CD14-positive monocyte (primary cell): ENCODE data around the gene THBS2. TPM values are rescaled to one million over a fixed set of nuclear protein-coding genes. Genes with fewer than 3 reads are reported as not detected.
A peak's percentile ranks its signal among the peaks of the same experiment; 100 is the strongest.
"Not testable (repeated sequence)": the region's sequence is repeated elsewhere in the genome, so short reads cannot be mapped to it uniquely, and the experiment has no call there.

Experiments used
- DNase-seq, 3 donors: peaks; one replicate each; pipeline ENCODE4 v3.0.0-alpha.2; 2011 to 2022
- H2AFZ ChIP-seq: 2 replicates; pipeline ENCODE4 v1.6.0; 2012; ENCODE audit warnings: mild to moderate bottlenecking, low read depth, low read length, inconsistent platforms; ENCODE audit not compliant: insufficient read depth, poor library complexity, severe bottlenecking
- H3K27ac ChIP-seq, 2 donors: 1 replicate in 1 of 2; 2 replicates in 1 of 2; pipeline ENCODE4 v1.5.1; 2012 to 2013; ENCODE audit warnings: low read length in 2 of 2, control low read depth in 1 of 2, inconsistent platforms in 1 of 2, low read depth in 1 of 2, mild to moderate bottlenecking in 1 of 2
- H3K27me3 ChIP-seq, 2 donors: one replicate each; pipeline versions ENCODE4 v1.6.0 to v1.6.1; 2011 to 2013; ENCODE audit warnings: low read length in 2 of 2; ENCODE audit not compliant: control insufficient read depth in 2 of 2, insufficient read depth in 2 of 2
- H3K36me3 ChIP-seq, 2 donors: replicated peaks in 1 of 2; 1 replicate in 1 of 2; 2 replicates in 1 of 2; pipeline versions ENCODE4 v1.5.1 to v1.6.1; 2012 to 2013; ENCODE audit warnings: low read length in 2 of 2, control low read depth in 1 of 2, inconsistent platforms in 1 of 2, mild to moderate bottlenecking in 1 of 2; ENCODE audit not compliant: insufficient read depth in 2 of 2, control insufficient read depth in 1 of 2
- H3K4me1 ChIP-seq, 2 donors: 1 replicate in 1 of 2; 2 replicates in 1 of 2; pipeline versions ENCODE4 v1.5.1 to v1.6.1; 2012 to 2013; ENCODE audit warnings: low read length in 2 of 2, control low read depth in 1 of 2, inconsistent platforms in 1 of 2, mild to moderate bottlenecking in 1 of 2, moderate library complexity in 1 of 2; ENCODE audit not compliant: insufficient read depth in 2 of 2, control insufficient read depth in 1 of 2
- H3K4me2 ChIP-seq: replicated peaks from 2 replicates; pipeline ENCODE3; 2012; ENCODE audit warnings: low read length, moderate library complexity, mild to moderate bottlenecking; ENCODE audit not compliant: poor library complexity, severe bottlenecking; ENCODE audit errors: extremely low read depth
- H3K4me3 ChIP-seq, 3 experiments: fragments of 200-600 bp in 1 of 3; sonication (generic) in 1 of 3; replicated peaks in 1 of 3; 1 replicate in 2 of 3; 2 replicates in 1 of 3; pipeline ENCODE4 v1.5.1; 2011 to 2013; ENCODE audit warnings: low read length in 3 of 3, mild to moderate bottlenecking in 3 of 3, control low read depth in 2 of 3, low read depth in 2 of 3, inconsistent platforms in 1 of 3, moderate library complexity in 1 of 3
- H3K79me2 ChIP-seq: 2 replicates; pipeline ENCODE4 v1.6.0; 2012; ENCODE audit warnings: mild to moderate bottlenecking, control low read depth, inconsistent platforms, low read length, moderate library complexity; ENCODE audit not compliant: insufficient read depth
- H3K9ac ChIP-seq: 2 replicates; pipeline ENCODE4 v1.6.0; 2017; ENCODE audit warnings: low read length, mild to moderate bottlenecking; ENCODE audit not compliant: insufficient read depth, poor library complexity, severe bottlenecking
- H3K9me3 ChIP-seq, 2 donors: replicated peaks in 1 of 2; 1 replicate in 1 of 2; 2 replicates in 1 of 2; pipeline versions ENCODE4 v1.5.1 to v1.6.1; 2012 to 2013; ENCODE audit warnings: low read length in 2 of 2, control low read depth in 1 of 2; ENCODE audit not compliant: control insufficient read depth in 1 of 2, insufficient read depth in 1 of 2
- H4K20me1 ChIP-seq: 2 replicates; pipeline ENCODE4 v1.6.0; 2012; ENCODE audit warnings: mild to moderate bottlenecking, low read length, control low read depth, moderate library complexity; ENCODE audit not compliant: insufficient read depth
- H3K27ac Mint-ChIP-seq, 7 donors: one replicate each; pipeline ENCODE4 v1.8.0; 2020; ENCODE audit warnings: mild to moderate bottlenecking in 7 of 7, mixed read lengths in 7 of 7, moderate library complexity in 6 of 7, inconsistent platforms in 2 of 7
- H3K27me3 Mint-ChIP-seq, 3 donors: one replicate each; pipeline ENCODE4 v1.8.0; 2021 to 2022; ENCODE audit warnings: low read depth in 3 of 3, mild to moderate bottlenecking in 3 of 3, mixed read lengths in 3 of 3, moderate library complexity in 3 of 3, inconsistent platforms in 1 of 3
- H3K36me3 Mint-ChIP-seq, 2 donors: one replicate each; pipeline ENCODE4 v1.8.0; 2020; ENCODE audit warnings: mixed read lengths in 2 of 2, inconsistent platforms in 1 of 2, mild to moderate bottlenecking in 1 of 2
- H3K4me1 Mint-ChIP-seq: one replicate; pipeline ENCODE4 v1.8.0; 2020; ENCODE audit warnings: mild to moderate bottlenecking, mixed read lengths
- H3K4me3 Mint-ChIP-seq, 2 donors: one replicate each; pipeline ENCODE4 v1.8.0; 2020; ENCODE audit warnings: mild to moderate bottlenecking in 2 of 2, mixed read lengths in 2 of 2, moderate library complexity in 1 of 2
- H3K9me3 Mint-ChIP-seq, 7 donors: one replicate each; pipeline ENCODE4 v1.8.0; 2020 to 2022; ENCODE audit warnings: mixed read lengths in 7 of 7, mild to moderate bottlenecking in 6 of 7, moderate library complexity in 6 of 7, inconsistent platforms in 2 of 7
- CTCF ChIP-seq: fragments of 200-600 bp; IDR thresholded peaks from one replicate; pipeline ENCODE4 v1.8.0; 2022; ENCODE audit warnings: antibody characterized with exemption, mild to moderate bottlenecking
- WGBS: methylation state at CpG from one replicate; pipeline ENCODE4 v1.1.5; 2013; ENCODE audit warnings: missing lambda C conversion rate; ENCODE audit not compliant: insufficient coverage; 5-methylcytosine and 5-hydroxymethylcytosine counted together
- intact Hi-C, 2 donors: fragments of 100-400 bp; cut with micrococcal nuclease; formaldehyde crosslinking; loops; one replicate each; pipeline versions ENCODE4 v1.15.0 to v1.15.1; 2023
- polyA plus RNA-seq, 3 donors: library from polyadenylated mRNA; depleted of rRNA in 1 of 3; unstranded in 2 of 3; stranded (reverse) in 1 of 3; fragments of 300-500 nt in 2 of 3; fragments of >200 nt in 1 of 3; fragmentation: Illumina TruSeq in 2 of 3; gene quantifications; 1 replicate in 2 of 3; 2 replicates in 1 of 3; pipeline ENCODE4 v1.2.3, GENCODE V29; 2012 to 2021

The THBS2 gene
- polyA plus RNA-seq, 3 donors = 0.01 to 0.03 TPM; not detected in 1

GRCh38 chr6:169271158-169271876 lies 17.7 kb upstream of the THBS2 start:
- H3K27ac ChIP-seq = no peak overlapping the region
- no peaks in the 10 kb centered on the region for H3K36me3 ChIP-seq
- no peaks in the 10 kb centered on the region for H3K27me3 ChIP-seq
- peaks cover 39% of the 10 kb centered on the region for H3K4me1 Mint-ChIP-seq
- DNase-seq = no peak
- no peak overlapping the region for H3K4me2 ChIP-seq
- peaks cover 0 to 6% (median 1%) of the 10 kb centered on the region in 7 donors for H3K9me3 Mint-ChIP-seq
- no peak overlapping the region for H2AFZ ChIP-seq
- no peak for TF ChIP-seq CTCF
- H3K27ac Mint-ChIP-seq = no peak overlapping the region
- no peaks in the 10 kb centered on the region for H3K79me2 ChIP-seq
- H3K4me1 ChIP-seq = peaks cover 22 to 29% of the 10 kb centered on the region in 2 donors
- no peaks in the 10 kb centered on the region for H3K36me3 Mint-ChIP-seq
- no peaks in the 10 kb centered on the region for H3K9me3 ChIP-seq
- peaks cover 2 to 4% (median 3%) of the 10 kb centered on the region in 3 donors for H3K27me3 Mint-ChIP-seq
- no peaks in the 10 kb centered on the region for H4K20me1 ChIP-seq
- no peak overlapping the region for H3K4me3 ChIP-seq
- 80% methylated on average over 7 of the region's 10 CpGs for WGBS
- no peak overlapping the region for H3K9ac ChIP-seq
- no peak overlapping the region for H3K4me3 Mint-ChIP-seq
- intact Hi-C loops = no loop called here

- H3K9me3 Mint-ChIP-seq = not testable (repeated sequence)
Measured at GRCh38 chr6:169270077-169270380, 16.4 kb upstream of the THBS2 start.

More at GRCh38 chr6:169270077-169270380, 16.4 kb upstream of the THBS2 start:
- H4K20me1 ChIP-seq, H3K4me3 ChIP-seq, H3K4me2 ChIP-seq, H3K36me3 Mint-ChIP-seq, H3K4me3 Mint-ChIP-seq, H3K36me3 ChIP-seq, intact Hi-C loops, H3K79me2 ChIP-seq, H3K27me3 ChIP-seq, H3K27me3 Mint-ChIP-seq, H3K9ac ChIP-seq, H3K9me3 ChIP-seq, DNase-seq: not testable (repeated sequence)
- peak overlapping the region in 1 of 2 donors; percentile 63 for H3K27ac ChIP-seq
- peak overlapping the region in 6 of 7 donors; percentile 12 to 89 (median 68) for H3K27ac Mint-ChIP-seq
- peaks cover 26 to 37% of the 10 kb centered on the region in 2 donors for H3K4me1 ChIP-seq
- H3K4me1 Mint-ChIP-seq = peaks cover 46% of the 10 kb centered on the region
- H2AFZ ChIP-seq = peak overlapping the region; percentile 25
